Adrenal gland (tissue), 12 donors: ENCODE measurements around the gene IPCEF1. TPM values are rescaled to one million over a fixed set of nuclear protein-coding genes. Genes with fewer than 3 reads are reported as not detected.
"Not testable (repeated sequence)": the region's sequence is repeated elsewhere in the genome, so short reads cannot be mapped to it uniquely, and the experiment has no call there.

Experiments
- DNase-seq, 7 donors: peaks; one replicate each; pipeline ENCODE4 v3.0.0-alpha.2; 2019 to 2020
- H3K27ac ChIP-seq, 5 donors: fragments of 200-600 bp; sonication (generic) in 4 of 5; 1 replicate in 3 of 5; 2 replicates in 2 of 5; pipeline versions ENCODE4 v1.5.1 to v1.8.0; 2016 to 2020; ENCODE audit warnings: mild to moderate bottlenecking in 1 of 5
- H3K27me3 ChIP-seq: fragments of 200-600 bp; 2 replicates; pipeline ENCODE4 v1.8.0; 2021
- H3K36me3 ChIP-seq, 2 donors: fragments of 200-600 bp; replicated peaks in 1 of 2; 1 replicate in 1 of 2; 2 replicates in 1 of 2; pipeline versions ENCODE4 v1.5.1 to v1.8.0; 2018 to 2022
- H3K4me1 ChIP-seq, 2 donors: fragments of 200-600 bp; replicated peaks in 1 of 2; 1 replicate in 1 of 2; 2 replicates in 1 of 2; pipeline versions ENCODE4 v1.5.1 to v1.8.0; 2018 to 2021
- H3K4me3 ChIP-seq, 4 donors: fragments of 200-600 bp; sonication (generic) in 3 of 4; one replicate each; pipeline ENCODE4 v1.5.1; 2016 to 2018
- H3K9me3 ChIP-seq, 3 donors: fragments of 200-600 bp; sonication (generic) in 1 of 3; replicated peaks in 1 of 3; 1 replicate in 2 of 3; 2 replicates in 1 of 3; pipeline versions ENCODE4 v1.5.1 to v1.8.0; 2016 to 2021
- CTCF ChIP-seq, 6 experiments: fragments of 450-650 bp in 4 of 6; fragments of 200-600 bp in 2 of 6; sonication (generic) in 1 of 6; IDR thresholded peaks; 1 replicate in 5 of 6; 2 replicates in 1 of 6; pipeline versions ENCODE4 v1.5.1 to v1.8.0; 2016 to 2021; ENCODE audit warnings: antibody characterized with exemption in 6 of 6, mild to moderate bottlenecking in 2 of 6, moderate library complexity in 1 of 6
- POLR2A ChIP-seq, 2 donors: fragments of 450-650 bp; IDR thresholded peaks; one replicate each; pipeline ENCODE4 v1.6.1; 2017; ENCODE audit warnings: antibody characterized with exemption in 2 of 2, mild to moderate bottlenecking in 2 of 2, moderate library complexity in 1 of 2
- WGBS, 4 donors: extraction: QIAGEN DNeasy Blood & Tissue Kit in 2 of 4; methylation state at CpG; one replicate each; pipeline versions ENCODE4 v1.1.5 to v1.1.7; 2013 to 2017; 5-methylcytosine and 5-hydroxymethylcytosine counted together
- intact Hi-C, 2 donors: fragments of 100-400 bp; cut with DNase I; formaldehyde crosslinking; loops; one replicate each; pipeline versions ENCODE4 v1.14.1 to v1.15.0; 2022 to 2023
- polyA plus RNA-seq, 3 donors: library from polyadenylated mRNA; stranded (reverse); fragments of 200-250 nt in 2 of 3; fragments of 350-450 nt in 1 of 3; fragmentation: Illumina TruSeq in 1 of 3; extraction: RNeasy Lipid Tissue Mini Kit (QIAGEN cat#74804) in 1 of 3; gene quantifications; one replicate each; pipeline ENCODE4 v1.2.3, GENCODE V29; 2013 to 2014
- total RNA-seq, 9 donors: library from RNA; depleted of rRNA in 4 of 9; stranded (reverse); fragments of >200 nt in 4 of 9; fragments of 120-200 nt in 1 of 9; fragmentation: NEBNext Ultra II Directional in 1 of 9; extraction: Animal tissue kit (Norgen Biotek cat#: 25700) in 1 of 9; gene quantifications; one replicate each; pipeline versions ENCODE4 v1.1.0 to v1.2.4, GENCODE V29; 2013 to 2023
- donor health status: healthy with polysubstance abuse.
- donor health status: Bipolar disorder and iron deficiency.
- donor health status: DM: yes; HTN: yes; CAD: no.
- donor health status: DM: no; HTN: no; CAD: no.
- donor health status: DM: no; HTN: no; CAD: no.
- donor health status: DM: yes; HTN: yes; CAD: no.

IPCEF1 gene
- total and polyA plus RNA-seq, 12 donors, result 0.07 to 1.2 (median 0.72) TPM; not detected in 1

- Histone ChIP-seq H3K4me1 (no peaks in the 10 kb centered on the region), H3K9me3 (no peaks in the 10 kb centered on the region), H3K4me3 (no peak overlapping the region), H3K27ac (no peak overlapping the region), H3K27me3 (no peaks in the 10 kb centered on the region), H3K36me3 (no peaks in the 10 kb centered on the region)
- TF ChIP-seq POLR2A (IDR thresholded peaks at IDR 0.05) (no peak), CTCF (IDR thresholded peaks at IDR 0.05) (no peak)
- no peak for DNase-seq
- WGBS, 4 donors, result 71 to 76% (median 74%) methylated on average over 5 of the region's 5 CpGs
- intact Hi-C loops, result no loop called here
Measured at GRCh38 chr6:154341871-154342270, 14.7 kb downstream of the IPCEF1 start.

DNA sequence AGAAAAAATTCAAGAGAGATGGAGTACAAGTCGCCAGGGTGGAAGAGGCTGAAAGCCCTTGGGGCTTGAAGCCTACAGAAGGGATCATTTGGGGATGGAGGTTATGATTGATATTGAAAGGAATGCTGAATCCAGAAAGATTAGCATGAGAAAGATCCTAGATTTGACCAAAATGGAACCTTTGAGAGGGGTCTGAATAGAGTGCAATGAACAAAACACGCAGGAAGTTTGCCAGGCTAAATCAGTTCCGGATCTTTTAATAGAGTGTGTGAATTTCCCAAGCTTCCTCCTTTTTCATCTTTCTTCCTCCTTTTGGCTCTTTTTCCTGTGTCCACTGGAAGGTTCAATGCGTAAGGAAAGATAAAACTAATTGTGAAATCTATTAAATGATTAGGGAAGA lies 15.3 kb downstream of the IPCEF1 start:
- intact Hi-C loops, result no loop called here
- no peaks in the 10 kb centered on the region for H3K36me3 ChIP-seq
- DNase-seq, result peak in 1 of 7 donors; percentile 10
- H3K9me3 ChIP-seq, result no peaks in the 10 kb centered on the region
- H3K27me3 ChIP-seq, result no peaks in the 10 kb centered on the region
- WGBS, 4 donors, result 63 to 75% (median 66%) methylated on average over 4 of the region's 4 CpGs
- no peak overlapping the region for H3K4me3 ChIP-seq
- no peak for TF ChIP-seq CTCF (IDR thresholded peaks at IDR 0.05)
- TF ChIP-seq POLR2A (IDR thresholded peaks at IDR 0.05), result no peak
- H3K4me1 ChIP-seq, result no peaks in the 10 kb centered on the region
- no peak overlapping the region for H3K27ac ChIP-seq

GRCh38 chr6:154337406-154338005 lies 19.1 kb downstream of the IPCEF1 start:
- intact Hi-C loops, result no loop called here
- no peak for DNase-seq
- WGBS, 4 donors, result 74 to 79% (median 77%) methylated on average over 3 to 4 of the region's 4 CpGs
- no peaks in the 10 kb centered on the region for H3K9me3 ChIP-seq
- H3K4me1 ChIP-seq, result no peaks in the 10 kb centered on the region
- TF ChIP-seq POLR2A (IDR thresholded peaks at IDR 0.05) (no peak), CTCF (IDR thresholded peaks at IDR 0.05) (no peak)
- no peak overlapping the region for H3K4me3 ChIP-seq
- no peak overlapping the region for H3K27ac ChIP-seq
- no peaks in the 10 kb centered on the region for H3K36me3 ChIP-seq
- no peaks in the 10 kb centered on the region for H3K27me3 ChIP-seq

DNA sequence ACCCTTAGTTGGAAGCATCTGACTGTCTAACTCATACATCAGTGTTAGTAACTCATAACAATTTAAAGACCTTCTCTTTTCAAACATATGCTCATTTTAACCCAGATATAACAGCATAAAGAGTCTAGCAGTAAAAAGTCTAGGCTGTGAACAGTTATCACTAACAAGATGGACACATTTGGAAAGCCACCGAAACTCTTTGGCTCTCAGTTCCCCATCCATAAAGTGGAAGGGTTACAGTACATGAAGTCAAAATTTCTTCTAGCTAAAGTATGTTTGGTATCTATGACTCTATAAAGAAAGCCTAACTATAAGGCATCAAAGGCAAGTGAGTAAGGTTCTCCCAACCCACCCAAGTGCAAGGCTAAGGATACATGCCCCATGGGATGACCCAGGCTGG lies 22.5 kb downstream of the IPCEF1 start:
- H3K4me3 ChIP-seq, H3K9me3 ChIP-seq, DNase-seq, H3K36me3 ChIP-seq, H3K27me3 ChIP-seq, intact Hi-C loops, H3K4me1 ChIP-seq, H3K27ac ChIP-seq: not testable (repeated sequence)
- 82 to 93% (median 87%) methylated on average over 1 of the region's 1 CpG for WGBS, 4 donors

DNA sequence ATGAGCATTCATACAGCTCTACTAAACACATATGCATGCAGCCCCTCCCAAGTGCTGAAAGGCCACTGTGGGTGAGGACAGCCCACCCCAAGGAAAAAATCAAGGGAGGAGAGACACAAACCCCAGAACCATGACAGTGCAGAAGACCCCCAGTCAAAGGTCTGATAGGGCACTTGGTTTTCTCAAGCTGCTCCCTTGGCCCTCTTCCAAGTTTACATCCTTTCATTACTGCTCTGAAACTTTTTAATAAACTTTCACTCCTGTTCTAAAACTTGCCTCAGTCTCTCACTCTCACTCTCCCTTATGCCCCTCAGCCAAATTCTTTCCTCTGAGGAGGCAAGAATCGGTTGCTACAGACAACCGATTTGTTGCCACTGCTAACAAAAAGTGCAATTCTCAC lies 24.9 kb downstream of the IPCEF1 start:
- no peak for DNase-seq
- H3K27me3 ChIP-seq, result no peaks in the 10 kb centered on the region
- no peak overlapping the region for H3K27ac ChIP-seq
- TF ChIP-seq POLR2A (IDR thresholded peaks at IDR 0.05) (no peak), CTCF (IDR thresholded peaks at IDR 0.05) (no peak)
- WGBS, 4 donors, result 91 to 99% (median 94%) methylated on average over 2 of the region's 2 CpGs
- H3K9me3 ChIP-seq, result no peaks in the 10 kb centered on the region
- H3K36me3 ChIP-seq, result no peaks in the 10 kb centered on the region
- intact Hi-C loops, result no loop called here
- no peak overlapping the region for H3K4me3 ChIP-seq
- H3K4me1 ChIP-seq, result no peaks in the 10 kb centered on the region
